HG03558 (cell line): ENCODE measurements around the gene KRT73.

Experiments used
- ATAC-seq: cut with Tn5 transposase; IDR thresholded peaks from one replicate; pipeline ENCODE4 v1.9.1; 2021; ENCODE audit warnings: moderate number of reproducible peaks; ENCODE audit not compliant: unreplicated experiment; ENCODE audit errors: extremely low read depth

KRT73 gene

GRCh38 chr12:52618216-52618615 is at the start of gene KRT73:
Gene KRT73 (minus strand): TSS chr12:52618559. CDS start chr12:52618524, 35 bp downstream.
- ATAC-seq = no peak

- no peak for ATAC-seq
Measured at GRCh38 chr12:52667931-52668330, 49.6 kb upstream of the KRT73 start.

GRCh38 chr12:52667509-52667908 is 49.1 kb upstream of the KRT73 start:
- ATAC-seq = no peak

- no peak for ATAC-seq
Measured at GRCh38 chr12:52666471-52666870, 48.1 kb upstream of the KRT73 start.

- no peak for ATAC-seq
Measured at GRCh38 chr12:52663420-52663819, 45.1 kb upstream of the KRT73 start.

GRCh38 chr12:52662918-52663229 is 44.5 kb upstream of the KRT73 start:
- ATAC-seq = no peak

GRCh38 chr12:52662093-52662917 is 43.9 kb upstream of the KRT73 start:
- no peak for ATAC-seq

- no peak for ATAC-seq
Measured at GRCh38 chr12:52661668-52662067, 43.3 kb upstream of the KRT73 start.

GRCh38 chr12:52660934-52661499 is 42.7 kb upstream of the KRT73 start:
- ATAC-seq = no peak

GRCh38 chr12:52659951-52660350 is 41.6 kb upstream of the KRT73 start:
- no peak for ATAC-seq

- no peak for ATAC-seq
Measured at GRCh38 chr12:52659395-52659794, 41.0 kb upstream of the KRT73 start.

- no peak for ATAC-seq
Measured at GRCh38 chr12:52658196-52658595, 39.8 kb upstream of the KRT73 start.

- no peak for ATAC-seq
Measured at GRCh38 chr12:52657250-52657902, 39.0 kb upstream of the KRT73 start.

- ATAC-seq = no peak
Measured at GRCh38 chr12:52656616-52657015, 38.3 kb upstream of the KRT73 start.

GRCh38 chr12:52655720-52656124 is 37.4 kb upstream of the KRT73 start:
- ATAC-seq = no peak

- ATAC-seq = no peak
Measured at GRCh38 chr12:52655251-52655650, 36.9 kb upstream of the KRT73 start.

GRCh38 chr12:52651726-52652261 is 33.4 kb upstream of the KRT73 start, which contains the start of gene KRT2:
Gene KRT2 (minus strand): TSS chr12:52652211. CDS start chr12:52652142, 69 bp downstream.
- no peak for ATAC-seq

GRCh38 chr12:52650520-52651081 is 32.2 kb upstream of the KRT73 start:
- no peak for ATAC-seq

- no peak for ATAC-seq
Measured at GRCh38 chr12:52649066-52649465, 30.7 kb upstream of the KRT73 start.

GRCh38 chr12:52648012-52648550 is 29.7 kb upstream of the KRT73 start:
- ATAC-seq = no peak

GRCh38 chr12:52647601-52648000 is 29.2 kb upstream of the KRT73 start:
- ATAC-seq = no peak
